GM19238 (cell line): ENCODE measurements around the gene RASL10A.

ENCODE experiments used
- DNase-seq: peaks from one replicate; pipeline ENCODE4 v3.0.0; 2011; ENCODE audit warnings: low spot score; ENCODE audit not compliant: insufficient read length

RASL10A gene

DNA sequence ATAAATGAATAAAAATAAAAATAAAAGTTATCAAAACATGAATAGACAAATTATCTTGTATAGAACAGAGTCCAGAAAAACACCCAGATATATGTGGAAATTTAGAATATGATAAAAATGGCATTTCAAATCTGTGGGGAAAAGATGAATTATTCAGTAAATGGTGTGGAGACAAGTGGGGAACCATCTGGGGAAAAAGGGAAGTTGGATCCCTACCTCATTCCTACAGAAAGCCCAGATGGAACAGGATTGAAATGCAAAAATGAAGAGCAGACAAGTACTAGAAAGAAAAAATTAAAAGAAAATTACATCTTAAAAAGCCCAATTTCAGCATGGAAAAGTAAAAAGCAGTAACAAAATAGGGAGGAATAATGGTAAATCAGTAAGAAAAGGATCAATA is 8.1 kb upstream of the RASL10A start:
- DNase-seq: no peak

DNA sequence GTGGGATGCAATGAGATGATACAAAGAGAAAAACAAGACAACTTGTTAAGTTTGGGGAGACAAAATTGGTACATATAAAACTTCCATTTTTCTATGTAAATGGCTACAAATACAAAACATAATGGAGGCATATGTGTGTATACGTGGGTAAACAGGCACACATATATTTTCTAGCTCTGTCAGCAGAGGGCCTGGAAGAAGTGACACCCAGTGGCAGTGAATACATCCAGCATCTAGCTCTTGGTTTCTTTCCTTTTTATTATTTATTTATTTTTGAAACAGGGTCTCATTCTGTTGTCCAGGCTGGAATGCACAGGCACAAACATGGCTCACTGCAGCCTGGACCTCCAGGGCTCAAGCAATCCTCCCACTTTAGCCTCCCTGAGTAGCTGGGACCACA is 5.0 kb upstream of the RASL10A start:
- DNase-seq: no peak

DNA sequence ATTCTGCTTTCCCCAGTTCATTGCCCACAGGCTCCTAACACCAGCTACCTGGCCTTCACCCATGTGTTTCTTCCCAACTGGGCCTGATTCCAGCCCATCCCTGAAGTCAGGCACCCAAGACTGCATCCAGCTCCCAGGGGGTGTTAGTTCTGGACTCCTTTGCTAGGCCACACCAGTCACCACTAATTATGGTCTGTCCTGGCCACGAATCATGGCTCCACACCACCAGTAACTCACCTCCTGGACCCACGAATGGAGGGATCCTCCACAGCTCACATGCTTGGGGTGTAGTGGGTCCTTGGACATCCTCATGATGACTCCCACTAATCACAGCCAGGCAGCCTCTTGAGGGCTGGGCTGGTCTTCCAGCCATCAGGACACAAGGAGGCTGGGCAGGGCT is 3.6 kb upstream of the RASL10A start:
- DNase-seq: no peak

DNA sequence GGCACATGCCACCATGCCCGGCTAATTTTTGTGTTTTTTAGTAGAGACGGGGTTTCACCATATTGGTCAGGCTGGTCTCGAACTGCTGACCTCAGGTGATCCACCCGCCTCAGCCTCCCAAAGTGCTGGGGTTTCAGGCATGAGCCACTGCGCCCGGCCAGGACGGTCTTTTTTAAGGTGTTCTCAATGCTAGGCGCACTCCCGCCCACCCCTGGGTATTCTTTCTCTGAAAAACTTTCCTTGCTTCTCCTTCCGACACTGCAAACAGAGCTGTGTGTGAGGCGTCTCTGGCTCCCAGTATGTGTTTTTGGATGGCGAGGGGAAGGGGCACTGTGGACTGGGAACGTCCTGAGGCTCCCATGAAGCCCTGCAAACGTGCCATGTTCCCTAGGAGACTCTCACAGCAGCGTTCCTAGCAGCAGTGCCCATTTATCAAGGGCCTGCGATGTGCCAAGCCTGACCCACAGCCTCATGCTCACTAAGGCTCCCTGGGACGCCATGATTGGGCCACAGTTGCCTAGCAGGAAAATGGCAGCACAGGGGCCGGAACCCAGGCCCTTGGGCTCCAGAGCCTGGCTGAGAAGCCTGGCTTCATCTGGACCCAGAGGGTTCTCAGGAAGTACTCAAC is 2.4 kb upstream of the RASL10A start:
- DNase-seq: no peak

DNA sequence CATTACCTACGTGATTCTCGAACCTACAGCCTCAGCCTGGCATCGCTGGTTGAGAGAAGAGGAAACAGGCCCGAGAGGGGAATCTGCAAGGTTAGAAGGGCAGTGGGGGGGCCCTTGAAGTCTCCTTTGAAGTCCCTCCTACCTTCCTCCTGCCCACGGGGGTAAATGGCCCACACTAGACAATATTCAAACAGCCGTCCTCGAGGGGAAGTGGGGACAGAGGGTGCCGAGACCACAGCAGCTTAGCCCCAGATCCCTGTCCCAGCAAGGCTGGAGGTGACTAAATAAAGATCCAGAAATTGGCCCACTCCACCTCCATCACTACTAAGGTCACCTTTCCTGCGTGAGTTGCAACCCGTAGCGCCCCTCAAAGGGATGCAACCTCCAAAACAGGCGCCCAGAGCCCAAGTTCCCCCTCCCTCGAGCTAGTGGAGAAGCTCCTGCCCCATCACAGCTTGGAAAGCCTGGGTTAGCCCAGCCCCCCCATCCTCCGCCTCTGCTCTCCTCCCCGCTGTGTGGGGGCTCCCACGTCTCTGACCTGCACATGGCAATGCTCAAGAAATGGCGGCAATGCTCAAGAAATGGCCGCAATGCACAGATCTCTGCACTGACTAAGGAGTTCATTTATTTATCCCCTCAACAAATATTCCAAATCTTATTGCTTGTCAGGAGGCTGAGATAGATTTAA is 788 bp upstream of the RASL10A start:
- DNase-seq: no peak

DNA sequence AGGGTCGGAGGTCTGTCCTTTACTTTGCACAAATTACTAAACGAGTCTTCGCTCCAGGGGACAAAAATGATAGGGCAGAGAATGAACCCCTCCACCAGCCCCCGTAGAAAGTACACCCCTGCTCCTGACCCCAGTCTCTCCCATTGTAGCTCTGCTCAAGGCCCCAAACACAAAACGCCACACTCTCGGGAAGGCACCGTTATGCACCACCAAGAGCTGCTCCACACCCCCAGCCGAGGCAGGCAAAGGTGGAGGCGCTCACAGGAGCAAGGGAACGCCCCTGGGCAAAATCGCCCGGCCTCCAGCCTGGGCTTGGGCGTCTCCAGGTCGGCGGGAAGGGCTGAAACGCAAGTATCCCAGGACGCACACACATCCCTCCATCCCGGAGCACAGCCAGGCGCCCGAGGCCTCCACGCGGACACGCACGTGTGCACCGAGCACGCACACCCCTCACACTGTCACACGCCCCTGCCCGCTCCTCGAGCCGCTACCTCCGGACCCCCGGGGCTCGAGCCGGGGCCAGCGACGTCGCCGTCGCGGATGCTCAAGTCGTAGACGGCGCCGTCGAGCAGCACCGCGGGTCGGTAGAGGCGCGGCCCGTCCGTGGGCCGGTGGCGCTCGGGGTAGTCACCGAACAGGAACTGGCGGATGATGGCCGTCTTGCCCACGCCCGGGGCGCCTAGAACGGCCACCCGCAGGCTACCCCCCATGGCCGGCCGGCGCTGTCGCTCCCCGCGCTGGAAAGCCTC is 786 bp downstream of the RASL10A start:
- no peak for DNase-seq

DNA sequence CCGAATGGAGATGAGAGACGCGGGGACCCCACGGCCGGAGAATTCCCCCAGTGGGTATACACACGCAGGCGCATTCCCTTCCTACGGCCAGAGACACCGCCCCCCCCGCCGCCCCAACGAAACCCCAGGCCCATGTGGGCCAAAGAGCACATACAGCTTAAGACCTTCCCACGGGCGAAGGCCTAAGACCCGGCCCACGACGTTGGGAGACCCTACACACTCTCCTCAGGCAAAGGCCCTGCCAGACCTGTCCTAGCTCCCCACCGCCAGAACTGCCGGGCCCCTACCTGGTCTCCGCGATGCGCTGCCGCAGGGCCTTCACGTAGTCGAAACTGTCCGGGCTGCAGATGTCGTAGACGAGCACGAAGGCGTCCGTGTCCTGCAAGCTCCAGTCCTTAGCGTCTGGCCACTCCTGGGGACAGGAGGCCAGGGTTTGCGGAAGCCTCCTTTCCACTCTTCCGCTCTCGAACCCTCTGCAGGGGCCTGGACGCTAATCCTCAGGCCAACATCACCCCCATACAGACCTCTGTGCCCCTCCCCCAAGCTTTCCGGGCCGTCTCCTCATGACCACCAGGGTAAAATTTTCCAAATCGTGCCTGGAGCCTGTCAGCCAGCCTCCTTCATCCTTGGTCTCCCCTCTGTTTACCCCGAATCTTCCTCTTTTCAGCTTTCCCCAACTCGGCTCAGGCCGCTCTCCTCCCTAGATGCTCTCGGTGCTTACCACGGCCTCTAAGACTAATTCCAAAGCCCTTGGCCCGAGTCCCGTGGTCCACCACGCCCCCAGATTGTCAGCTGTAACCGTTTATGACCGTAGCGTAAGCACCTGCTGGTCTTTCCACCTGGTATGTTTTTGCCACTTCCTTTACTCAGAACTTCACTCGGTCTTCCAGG is 1.7 kb downstream of the RASL10A start:
- DNase-seq: no peak

DNA sequence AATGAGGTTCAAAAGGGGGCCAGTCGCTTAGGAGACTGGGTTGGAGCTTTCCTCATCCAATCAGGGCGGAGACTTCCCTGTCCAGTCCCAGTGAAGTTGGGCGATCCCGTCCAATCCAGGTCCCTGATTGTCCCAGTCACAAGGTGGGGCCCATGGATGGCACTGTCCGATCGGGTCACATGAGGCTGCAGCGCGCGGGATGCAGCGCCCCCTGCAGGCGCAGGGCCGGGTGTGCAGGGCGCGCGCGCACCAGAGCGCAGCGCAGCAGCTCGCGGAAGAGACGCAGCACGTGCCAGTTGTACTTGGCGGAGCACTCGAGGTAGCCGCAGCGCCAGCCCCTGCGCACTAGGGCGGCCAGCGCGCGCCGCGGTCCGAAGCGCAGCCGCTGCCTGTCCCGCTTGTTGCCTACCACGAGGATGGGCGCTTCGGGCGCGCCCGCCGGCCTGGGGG is 2.3 kb downstream of the RASL10A start:
- no peak for DNase-seq

DNA sequence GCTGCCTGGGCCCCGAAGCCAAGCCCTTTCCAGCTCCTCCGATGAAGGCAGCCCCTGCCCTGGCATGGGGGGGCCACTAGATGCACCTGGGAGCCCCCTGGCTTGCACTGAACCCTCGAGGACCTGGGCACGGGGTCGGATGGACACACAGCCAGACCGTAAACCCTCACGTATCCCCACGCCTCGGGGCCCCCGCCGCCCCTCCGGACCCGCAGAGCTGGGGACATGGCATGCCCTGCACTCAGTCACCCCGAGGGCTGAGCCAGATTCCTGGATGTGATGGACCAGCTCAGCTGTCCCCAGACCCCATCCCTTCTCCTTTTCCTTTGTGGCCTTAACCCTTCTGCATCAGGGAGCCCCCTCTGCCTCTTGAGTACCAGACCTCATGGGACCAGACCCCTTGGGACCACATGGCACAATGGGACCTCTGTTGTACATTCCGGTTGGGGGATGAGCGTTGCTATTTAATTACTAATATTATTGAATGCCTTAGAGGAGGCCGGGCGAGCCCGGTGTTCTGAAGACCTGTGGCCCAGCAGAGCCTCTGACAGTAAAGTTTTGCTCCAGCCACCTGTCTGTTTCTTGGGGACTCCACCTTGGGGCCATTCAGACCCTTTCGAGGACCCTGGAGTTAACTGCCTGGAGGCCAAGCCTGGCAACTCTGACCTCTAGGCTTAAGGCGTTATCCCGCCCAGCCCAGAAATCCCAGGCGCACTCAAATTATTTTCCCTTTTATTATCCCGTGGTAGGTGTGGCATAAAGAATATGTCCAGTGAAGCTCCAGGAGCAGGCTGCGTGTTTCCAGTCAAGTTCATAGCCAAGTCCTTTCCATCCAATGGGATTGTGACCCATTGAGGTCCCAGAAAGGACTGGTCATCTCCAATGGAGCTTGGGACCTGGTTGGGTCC is 3.0 kb downstream of the RASL10A start:
- no peak for DNase-seq

DNA sequence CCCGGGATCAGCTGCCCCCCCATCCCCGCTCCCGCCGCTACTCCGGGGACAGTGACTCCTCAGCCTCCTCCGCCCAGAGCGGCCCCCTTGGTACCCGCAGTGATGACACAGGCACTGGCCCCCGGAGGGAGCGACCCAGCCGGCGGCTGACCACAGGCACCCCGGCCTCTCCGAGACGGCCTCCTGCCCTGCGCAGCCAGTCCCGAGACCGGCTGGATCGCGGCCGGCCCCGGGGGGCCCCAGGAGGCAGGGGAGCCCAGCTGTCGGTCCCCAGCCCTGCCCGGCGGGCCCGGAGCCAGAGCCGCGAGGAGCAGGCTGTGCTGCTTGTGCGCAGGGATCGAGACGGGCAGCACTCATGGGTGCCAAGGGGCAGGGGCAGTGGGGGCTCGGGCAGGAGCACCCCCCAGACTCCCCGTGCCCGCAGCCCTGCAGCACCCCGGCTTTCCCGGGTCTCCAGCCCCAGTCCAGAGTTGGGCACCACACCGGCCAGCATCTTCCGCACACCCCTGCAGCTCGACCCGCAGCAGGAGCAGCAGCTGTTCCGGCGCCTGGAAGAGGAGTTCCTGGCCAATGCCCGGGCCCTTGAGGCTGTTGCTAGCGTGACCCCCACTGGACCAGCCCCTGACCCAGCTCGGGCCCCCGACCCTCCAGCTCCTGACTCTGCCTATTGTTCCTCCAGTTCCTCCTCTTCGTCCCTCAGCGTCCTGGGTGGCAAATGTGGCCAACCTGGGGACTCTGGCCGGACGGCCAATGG is 3.9 kb downstream of the RASL10A start:
- no peak for DNase-seq

DNA sequence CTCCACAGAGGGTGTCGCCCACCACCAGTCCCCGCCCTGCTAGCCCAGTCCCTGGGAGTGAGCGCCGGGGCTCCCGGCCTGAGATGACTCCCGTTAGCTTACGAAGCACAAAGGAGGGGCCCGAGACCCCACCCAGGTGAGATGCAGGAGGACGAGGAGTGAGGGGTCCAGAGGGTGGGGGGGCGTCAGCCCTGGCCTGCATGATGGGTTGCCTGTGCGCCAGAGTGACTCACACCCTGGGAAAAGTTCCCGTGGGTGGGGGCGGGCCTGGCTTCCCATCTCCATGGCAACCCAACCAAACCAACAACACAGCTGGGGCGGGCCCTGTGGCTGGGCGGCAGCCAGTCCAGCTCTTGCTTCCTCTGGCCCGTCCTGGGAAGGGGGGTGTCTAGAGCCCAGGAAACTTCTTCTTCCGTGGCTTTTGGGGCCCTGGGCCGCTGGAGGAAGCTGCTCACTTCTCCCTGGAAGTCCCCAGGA is 4.6 kb downstream of the RASL10A start:
- peak; percentile 65 for DNase-seq

DNA sequence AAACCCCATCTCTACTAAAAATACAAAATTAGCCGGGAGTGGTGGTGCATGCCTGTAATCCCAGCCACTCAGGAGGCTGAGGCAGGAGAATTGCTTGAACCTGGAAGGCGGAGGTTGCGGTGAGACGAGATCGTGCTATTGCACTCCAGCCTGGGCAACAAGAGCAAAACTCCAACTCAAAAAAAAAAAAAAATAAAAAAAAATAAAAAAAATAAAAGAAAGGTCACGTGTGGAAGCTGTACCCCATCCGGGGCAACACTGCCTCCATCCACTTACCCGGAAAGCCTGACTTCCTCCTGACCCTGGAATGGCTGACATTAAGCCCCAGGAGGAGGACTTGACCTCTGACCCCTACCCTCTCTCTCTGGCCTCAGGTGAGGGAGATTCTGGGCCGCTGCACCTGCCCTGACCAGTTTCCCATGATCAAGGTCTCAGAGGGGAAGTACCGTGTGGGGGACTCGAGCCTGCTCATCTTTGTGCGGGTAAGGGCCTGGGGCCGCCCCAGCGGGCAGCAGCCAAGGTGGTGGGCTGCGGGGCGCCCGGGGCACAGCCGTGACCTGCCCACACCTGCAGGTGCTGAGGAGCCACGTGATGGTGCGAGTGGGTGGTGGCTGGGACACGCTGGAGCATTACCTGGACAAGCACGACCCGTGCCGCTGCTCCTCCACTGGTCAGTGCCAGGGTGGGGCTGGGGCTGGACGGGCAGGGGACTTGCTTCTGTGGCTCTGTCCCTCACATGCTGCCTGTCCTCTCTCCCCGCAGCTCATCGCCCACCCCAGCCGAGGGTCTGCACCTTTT is 5.2 kb downstream of the RASL10A start:
- no peak for DNase-seq

DNA sequence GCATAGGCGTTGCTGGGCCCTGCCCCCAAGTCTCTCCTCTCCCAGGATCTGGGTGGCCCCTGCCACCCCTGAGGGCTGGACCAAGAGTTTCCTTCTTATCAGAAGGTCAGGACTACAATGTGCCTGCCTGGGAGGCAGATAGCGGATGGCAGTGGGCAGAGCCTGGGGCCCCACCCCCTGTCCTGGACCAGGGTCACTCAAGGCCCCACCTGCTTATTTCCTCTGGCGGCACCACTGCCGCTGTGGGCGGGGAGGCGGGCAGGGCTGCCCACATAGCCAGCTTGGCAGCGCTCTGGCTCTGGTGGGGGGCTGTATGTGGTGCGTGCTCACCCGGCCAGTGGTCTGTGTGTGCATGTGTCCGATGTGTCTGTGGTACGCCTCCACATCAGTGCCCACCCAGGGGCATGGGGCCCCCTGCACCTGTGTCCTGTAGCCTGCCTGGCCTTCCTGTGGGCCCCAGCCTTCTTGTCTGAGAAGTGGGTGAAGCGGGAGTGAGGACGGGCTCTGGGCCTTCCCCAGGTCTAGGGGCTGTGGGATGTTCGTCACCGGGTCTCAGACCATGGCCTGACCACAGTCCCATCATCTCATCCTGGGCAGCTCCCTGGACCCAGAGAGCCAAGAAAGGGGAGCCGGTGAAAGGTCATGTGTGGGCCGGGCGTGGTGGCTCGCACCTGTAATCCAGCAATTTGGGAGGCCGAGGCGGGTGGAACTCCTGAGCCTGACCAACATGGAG is 6.0 kb downstream of the RASL10A start:
- DNase-seq: no peak

DNA sequence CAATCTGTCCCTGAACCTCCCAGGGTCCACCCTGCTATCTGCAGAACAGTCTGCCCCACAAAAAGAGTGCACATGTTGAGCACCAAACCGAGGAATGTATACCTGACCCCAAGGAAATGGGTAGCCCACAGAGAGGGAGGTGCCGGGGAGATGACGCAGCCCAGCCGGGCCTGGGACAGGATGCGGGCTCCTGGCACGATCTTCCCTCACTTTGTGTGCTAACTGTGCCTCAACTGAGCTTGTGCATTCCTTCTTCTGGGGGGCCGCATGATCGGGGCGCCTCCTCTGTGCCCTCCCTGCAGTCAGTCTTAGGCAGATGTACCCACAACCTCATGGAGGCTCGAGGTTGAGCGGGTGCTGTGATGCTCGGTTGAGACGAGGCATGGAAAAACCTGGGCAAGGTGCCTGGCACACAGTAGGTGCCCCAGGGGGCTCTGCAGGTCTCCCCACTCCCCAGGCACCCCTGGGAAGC is 6.7 kb downstream of the RASL10A start:
- DNase-seq: no peak

DNA sequence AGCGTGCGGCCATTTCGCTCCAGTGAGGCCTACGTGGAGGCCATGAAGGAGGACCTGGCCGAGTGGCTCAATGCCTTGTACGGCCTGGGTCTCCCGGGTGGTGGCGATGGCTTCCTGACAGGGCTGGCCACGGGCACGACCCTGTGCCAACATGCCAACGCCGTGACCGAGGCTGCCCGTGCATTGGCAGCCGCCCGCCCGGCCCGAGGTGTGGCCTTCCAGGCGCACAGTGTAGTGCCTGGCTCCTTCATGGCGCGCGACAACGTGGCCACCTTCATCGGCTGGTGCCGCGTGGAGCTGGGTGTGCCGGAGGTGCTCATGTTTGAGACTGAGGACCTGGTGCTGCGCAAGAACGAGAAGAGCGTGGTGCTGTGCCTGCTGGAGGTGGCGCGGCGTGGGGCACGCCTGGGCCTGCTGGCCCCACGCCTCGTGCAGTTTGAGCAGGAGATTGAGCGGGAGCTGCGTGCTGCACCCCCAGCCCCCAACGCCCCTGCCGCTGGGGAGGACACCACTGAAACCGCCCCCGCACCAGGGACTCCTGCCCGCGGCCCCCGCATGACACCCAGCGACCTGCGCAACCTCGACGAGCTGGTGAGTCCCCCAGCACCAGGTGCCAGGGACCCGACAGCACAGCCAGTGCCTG is 7.2 kb downstream of the RASL10A start:
- DNase-seq: no peak

DNA sequence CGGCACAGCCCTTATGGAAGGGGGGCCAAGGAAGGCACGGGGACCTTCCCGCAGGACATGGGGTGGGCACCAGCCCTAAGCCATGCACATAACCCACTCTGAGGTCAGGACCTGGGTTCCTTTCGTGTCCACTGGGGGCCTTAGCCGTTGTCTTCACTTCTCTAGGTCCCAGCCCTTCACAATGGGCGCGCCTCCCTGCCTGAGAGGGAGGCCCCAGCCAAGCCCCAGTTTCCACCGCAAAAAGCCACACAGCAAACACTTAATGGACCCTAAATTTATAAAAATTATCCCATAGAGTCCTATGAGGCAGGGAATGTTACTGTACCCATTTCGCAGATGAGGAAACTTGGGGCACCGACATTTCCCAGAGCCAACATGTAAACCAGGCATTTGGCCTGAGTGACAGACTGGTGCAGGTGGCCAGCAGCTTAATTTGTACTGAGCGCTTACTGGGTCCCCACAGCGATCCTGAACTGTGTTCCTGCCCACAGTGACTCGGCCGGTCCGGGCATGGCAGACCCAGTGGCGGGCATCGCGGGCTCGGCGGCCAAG is 7.8 kb downstream of the RASL10A start:
- no peak for DNase-seq
